HG02943 (cell line): Measurements from ENCODE around the gene PHTF2.
"Not testable (repeated sequence)": the region's sequence is repeated elsewhere in the genome, so short reads cannot be mapped to it uniquely, and the experiment has no call there.

Experiments used
- ATAC-seq: cut with Tn5 transposase; IDR thresholded peaks from one replicate; pipeline ENCODE4 v1.9.1; 2021; ENCODE audit warnings: mild to moderate bottlenecking, low read depth, moderate library complexity; ENCODE audit not compliant: unreplicated experiment

Gene PHTF2

DNA sequence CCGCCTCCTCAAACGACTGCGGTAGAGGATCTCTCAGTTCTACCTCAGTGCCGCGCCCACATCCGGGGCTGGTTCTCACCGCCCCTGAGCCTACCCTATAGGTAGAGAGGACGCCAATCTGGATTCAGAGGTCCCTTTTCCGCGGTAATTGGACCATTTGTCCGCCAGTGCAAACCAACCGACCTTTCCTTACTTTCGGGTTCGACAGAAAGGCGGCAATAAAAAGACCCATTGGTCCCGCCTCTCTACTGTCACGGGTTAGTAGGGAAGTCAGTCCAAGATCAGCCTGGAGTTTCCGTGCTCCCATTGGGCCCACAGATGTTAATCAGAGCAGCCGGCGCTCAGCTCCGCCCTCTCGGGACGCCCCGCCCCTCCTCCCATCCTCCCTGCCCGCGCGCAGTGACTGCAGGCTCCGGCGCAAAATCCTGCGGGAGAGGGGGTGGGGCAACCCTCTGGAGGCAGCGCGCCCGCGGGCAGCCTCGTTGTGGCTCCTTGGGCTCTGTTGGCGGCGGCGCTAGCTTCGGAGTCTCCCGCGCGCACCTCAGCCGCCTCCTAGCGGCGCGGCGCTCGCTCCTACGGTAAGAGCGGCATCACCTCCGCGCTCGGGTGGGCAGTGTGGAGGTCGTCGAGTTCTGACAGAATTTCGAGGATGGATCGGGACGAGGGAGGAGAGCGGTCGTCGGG lies at the start of gene PHTF2, which contains the start of gene TMEM60:
TSS of gene PHTF2 (plus strand) at position 380 of the 684 bp plus-strand sequence.
TSS of gene TMEM60 (minus strand) at position 41 of the 684 bp plus-strand sequence. CDS start 4,061 bp downstream, outside the sequence.
- ATAC-seq, result peak; percentile 93

DNA sequence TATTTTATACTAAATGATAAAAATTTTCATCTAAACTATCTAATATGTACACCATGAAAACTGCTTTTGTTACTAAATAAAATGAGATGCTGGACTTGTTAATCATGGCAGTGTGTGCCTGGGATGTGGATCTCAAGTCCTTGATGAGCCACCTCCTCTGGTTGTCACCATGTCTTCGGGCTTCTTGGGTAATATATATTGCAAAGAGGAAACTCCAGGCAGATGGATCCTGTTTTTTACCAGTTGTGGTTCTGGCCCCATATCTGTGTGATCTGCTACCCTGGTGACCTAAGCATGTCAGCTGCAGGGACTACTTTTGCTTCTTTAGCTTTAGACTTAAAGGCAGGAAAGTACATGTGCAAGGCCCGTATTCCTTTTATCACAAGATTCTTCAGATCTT lies 46.6 kb upstream of the PHTF2 start:
- no peak for ATAC-seq

GRCh38 chr7:77753173-77753572 lies 45.4 kb upstream of the PHTF2 start:
- ATAC-seq, result no peak

- ATAC-seq, result peak; percentile 68
Observed at GRCh38 chr7:77757589-77757988, 41.0 kb upstream of the PHTF2 start.

DNA sequence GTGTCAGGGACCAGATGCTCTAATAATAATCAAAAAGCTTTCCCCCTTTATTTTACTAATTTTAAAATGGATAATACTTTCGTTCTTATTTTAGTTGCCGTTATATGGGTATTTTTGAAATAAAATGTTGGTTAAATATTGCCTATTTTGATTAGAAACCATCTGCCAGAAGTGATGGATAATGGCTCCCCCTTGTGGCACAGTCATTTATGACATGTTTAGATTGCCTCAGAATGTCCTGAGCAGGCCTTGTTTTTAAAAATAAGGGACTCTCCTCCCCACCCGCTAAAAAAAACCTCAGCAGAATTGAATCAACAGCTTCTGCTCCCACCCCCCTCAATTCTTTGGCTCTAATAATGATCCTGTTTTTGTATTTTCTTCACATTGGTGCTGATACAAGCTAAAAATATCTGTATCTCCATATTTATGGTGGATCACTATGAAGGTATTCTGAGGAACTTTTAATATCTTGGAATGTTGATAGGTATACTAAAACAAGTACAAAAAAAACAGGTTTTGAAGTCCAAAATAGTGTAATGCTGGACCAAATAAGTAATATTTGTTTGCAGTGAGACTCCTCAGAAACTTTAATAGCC lies 39.2 kb upstream of the PHTF2 start:
- no peak for ATAC-seq

DNA sequence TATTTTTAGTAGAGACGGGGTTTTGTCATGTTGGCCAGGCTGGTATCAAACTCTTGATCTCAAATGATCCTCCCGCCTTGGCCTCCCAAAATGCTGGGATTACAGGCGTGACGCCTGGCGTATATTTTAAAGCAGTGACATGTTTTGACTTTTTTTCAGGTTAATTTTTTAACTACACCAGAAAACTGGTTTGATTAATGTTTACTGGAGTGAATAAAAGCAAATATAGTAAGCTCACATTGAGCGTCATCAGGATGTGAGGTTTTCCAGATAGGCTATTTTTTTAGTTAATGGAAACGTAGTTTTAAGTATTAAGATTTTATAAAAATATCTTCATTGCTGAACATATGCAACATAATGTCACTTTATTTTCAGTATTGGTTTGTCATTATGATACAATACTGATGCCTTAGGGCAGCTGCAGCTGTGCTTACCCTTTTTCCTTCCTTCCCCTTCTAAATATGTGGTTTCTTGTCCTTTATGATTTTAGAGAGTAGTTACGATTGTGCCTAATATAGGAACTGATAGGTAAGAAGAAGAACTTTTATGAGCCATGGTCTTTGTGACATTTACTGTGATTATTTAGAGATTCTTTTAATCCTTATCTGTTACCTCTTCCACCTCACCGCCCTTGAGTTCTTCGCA lies 37.6 kb upstream of the PHTF2 start:
- no peak for ATAC-seq

- no peak for ATAC-seq
Observed at GRCh38 chr7:77765481-77765880, 33.1 kb upstream of the PHTF2 start.

GRCh38 chr7:77765906-77766800 lies 32.4 kb upstream of the PHTF2 start:
- no peak for ATAC-seq

DNA sequence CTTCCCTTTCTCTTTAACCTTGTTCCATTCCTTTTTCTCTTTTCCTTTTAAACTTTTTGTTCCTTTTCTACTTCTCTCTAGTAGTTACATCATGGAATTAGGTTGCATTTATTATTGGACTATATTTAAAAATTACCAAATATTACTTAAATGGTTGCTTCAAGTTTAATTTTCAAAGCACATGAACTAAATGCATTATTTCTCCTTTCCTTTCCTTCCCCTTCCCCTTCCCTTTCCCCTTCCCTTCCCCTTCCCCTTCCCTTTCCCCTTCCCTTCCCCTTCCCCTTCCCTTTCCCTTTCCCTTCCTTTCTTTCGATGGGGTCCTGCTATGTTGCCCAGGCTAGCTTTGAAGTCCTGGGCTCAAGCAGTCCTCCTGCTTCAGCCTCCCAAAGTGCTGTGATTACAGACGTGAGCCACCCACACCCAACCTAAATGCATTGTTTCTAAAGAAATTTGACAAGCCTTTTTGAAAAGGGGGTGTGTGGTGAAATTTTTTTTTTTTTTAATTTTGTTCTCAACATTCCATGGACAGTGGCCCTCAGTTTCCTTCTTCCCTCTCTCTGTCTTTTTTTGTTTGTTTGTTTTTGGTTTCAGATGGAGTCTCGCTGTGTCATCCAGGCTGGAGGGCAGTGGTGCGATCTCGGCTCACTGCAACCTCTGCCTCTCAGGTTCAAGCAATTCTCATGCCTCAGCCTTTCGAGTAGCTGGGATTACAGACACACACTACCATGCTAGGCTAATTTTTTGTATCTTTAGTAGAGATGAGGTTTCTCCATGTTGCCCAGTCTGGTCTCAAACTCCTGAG lies 31.6 kb upstream of the PHTF2 start:
- no peak for ATAC-seq

DNA sequence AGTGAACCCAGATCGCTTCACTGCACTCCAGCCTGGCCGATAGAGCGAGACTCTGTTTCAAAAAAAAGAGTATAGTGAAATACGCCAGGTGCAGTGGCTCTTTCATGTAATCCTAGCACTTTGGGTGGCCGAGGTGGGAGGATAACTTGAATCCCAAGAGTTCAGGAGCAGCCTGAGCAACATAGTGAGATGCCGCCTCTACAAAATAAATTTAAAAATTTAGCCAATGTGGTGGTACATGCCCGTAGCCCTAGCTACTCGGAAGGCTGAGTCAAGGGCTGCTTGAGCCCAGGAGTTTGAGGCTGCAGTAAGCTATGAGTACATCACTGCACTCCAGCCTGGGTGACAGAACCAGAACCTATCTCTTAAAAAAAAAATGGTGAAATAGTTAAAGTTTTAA lies 28.3 kb upstream of the PHTF2 start:
- ATAC-seq, result no peak

- no peak for ATAC-seq
Observed at GRCh38 chr7:77771901-77772300, 26.7 kb upstream of the PHTF2 start.

DNA sequence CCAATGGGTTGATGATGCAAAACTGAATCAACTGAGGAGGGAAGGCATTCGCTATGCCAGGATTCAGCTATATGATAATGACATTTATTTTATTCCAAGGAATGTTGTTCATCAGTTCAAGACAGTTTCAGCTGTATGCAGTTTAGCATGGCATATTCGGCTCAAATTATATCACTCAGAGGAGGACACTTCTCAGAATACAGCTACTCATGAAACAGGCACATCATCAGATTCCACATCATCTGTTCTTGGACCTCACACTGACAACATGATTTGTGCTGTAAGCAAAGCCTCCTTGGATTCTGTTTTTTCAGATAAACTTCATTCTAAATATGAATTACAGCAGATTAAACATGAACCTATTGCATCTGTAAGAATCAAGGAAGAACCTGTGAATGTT lies 20.0 kb upstream of the PHTF2 start:
- no peak for ATAC-seq

DNA sequence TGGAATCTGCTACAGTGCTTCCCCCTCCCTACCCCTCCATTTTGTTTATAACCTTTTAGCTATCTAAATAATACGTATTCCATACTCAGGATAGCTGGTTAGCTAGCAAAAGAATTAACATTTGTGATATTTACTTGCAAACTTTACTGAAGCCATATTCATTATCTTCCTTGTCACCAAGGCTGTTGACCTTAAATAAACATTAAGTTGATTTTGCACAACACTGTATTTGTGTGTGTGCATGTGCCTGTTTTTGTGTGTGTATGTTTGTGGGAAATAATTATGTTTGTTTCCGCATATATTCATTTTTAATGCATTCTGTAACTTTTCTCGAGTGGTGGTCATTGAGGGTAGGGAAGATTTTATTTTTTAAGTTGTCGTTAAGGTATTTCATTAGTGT lies 16.2 kb upstream of the PHTF2 start:
- ATAC-seq, result no peak

GRCh38 chr7:77783111-77783510 lies 15.5 kb upstream of the PHTF2 start:
- no peak for ATAC-seq

- ATAC-seq, result no peak
Observed at GRCh38 chr7:77783545-77783944, 15.0 kb upstream of the PHTF2 start.

- not testable (repeated sequence) for ATAC-seq
Observed at GRCh38 chr7:77784426-77784825, 14.1 kb upstream of the PHTF2 start.

GRCh38 chr7:77786018-77786417 lies 12.6 kb upstream of the PHTF2 start:
- ATAC-seq, result no peak

DNA sequence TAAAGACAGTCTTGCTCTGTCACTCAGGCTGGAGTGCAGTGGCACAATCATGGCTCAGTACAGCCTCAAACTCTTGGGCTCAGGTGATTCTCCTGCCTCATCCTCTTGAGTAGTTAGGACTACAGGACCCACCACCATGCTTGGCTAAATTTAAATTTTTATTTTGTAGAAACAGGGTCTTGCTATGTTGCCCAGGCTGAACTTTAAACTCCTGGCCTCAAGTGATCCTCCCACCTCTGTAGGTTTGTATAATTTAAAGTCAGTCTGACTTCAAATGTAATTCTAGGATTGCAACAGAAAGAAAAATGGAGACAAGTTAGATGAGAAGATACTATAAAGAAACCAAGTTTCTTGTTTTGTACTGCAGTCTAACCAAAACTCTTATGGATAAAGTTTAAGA lies 11.8 kb upstream of the PHTF2 start:
- no peak for ATAC-seq

GRCh38 chr7:77788327-77788902 lies 10.2 kb upstream of the PHTF2 start:
- no peak for ATAC-seq

- no peak for ATAC-seq
Observed at GRCh38 chr7:77791336-77791735, 7.2 kb upstream of the PHTF2 start.
